Caco-2 (cell line): Measurements from ENCODE around the gene SHLD2. TPM values are rescaled to one million over a fixed set of nuclear protein-coding genes. Genes with fewer than 3 reads are reported as not detected.
A peak's percentile ranks its signal among the peaks of the same experiment; 100 is the strongest.
"Not testable (repeated sequence)": the region's sequence is repeated elsewhere in the genome, so short reads cannot be mapped to it uniquely, and the experiment has no call there.

Experiments used
- BruUV-seq: library from RNA; stranded (reverse); fragments of 400-500 nt; replicated peaks from 2 replicates; lab custom pipeline; 2021; lab: Mats Ljungman, UMichigan
- CTCF ChIA-PET: fragments of 300-600 bp; sonication (Branson Sonifier 250); formaldehyde crosslinking; loops from one replicate; lab custom pipeline; 2022; ENCODE audit warnings: antibody characterized with exemption; lab: Charles Lee
- POLR2A ChIA-PET: fragments of 300-600 bp; sonication (Branson Sonifier 250); formaldehyde crosslinking; loops from one replicate; lab custom pipeline; 2022; ENCODE audit warnings: antibody characterized with exemption; lab: Charles Lee
- DNase-seq, 2 experiments: peaks; one replicate each; pipeline versions ENCODE4 v3.0.0 to v3.0.0-alpha.2; 2020 to 2022
- H3K27me3 ChIP-seq: replicated peaks from 2 replicates; pipeline ENCODE4 v1.6.0; 2011; ENCODE audit warnings: low read length; ENCODE audit not compliant: control insufficient read depth, insufficient read depth
- H3K36me3 ChIP-seq: 2 replicates; pipeline ENCODE4 v1.5.1; 2011; ENCODE audit warnings: low read length; ENCODE audit not compliant: control insufficient read depth, insufficient read depth
- H3K4me1 ChIP-seq: fragments of 250-450 bp; sonication (Bioruptor Pico); 2 replicates; pipeline ENCODE4 v1.5.1; 2020; ENCODE audit warnings: mild to moderate bottlenecking
- H3K4me3 ChIP-seq: 2 replicates; pipeline ENCODE4 v1.5.1; 2011; ENCODE audit warnings: low read depth, mild to moderate bottlenecking, control low read depth, low read length
- H3K9me3 ChIP-seq: fragments of 250-450 bp; sonication (Bioruptor Pico); 2 replicates; pipeline ENCODE4 v1.5.1; 2020; ENCODE audit warnings: mild to moderate bottlenecking, moderate library complexity
- H3K27ac Mint-ChIP-seq: one replicate; pipeline ENCODE4 v1.8.0; 2022; ENCODE audit warnings: mixed read lengths; ENCODE audit not compliant: unreplicated experiment
- H3K27me3 Mint-ChIP-seq: one replicate; pipeline ENCODE4 v1.8.0; 2022; ENCODE audit warnings: mixed read lengths; ENCODE audit not compliant: insufficient read depth, unreplicated experiment
- H3K36me3 Mint-ChIP-seq: one replicate; pipeline ENCODE4 v1.8.0; 2022; ENCODE audit warnings: mild to moderate bottlenecking, mixed read lengths; ENCODE audit not compliant: insufficient read depth, unreplicated experiment
- H3K4me1 Mint-ChIP-seq: one replicate; pipeline ENCODE4 v1.8.0; 2022; ENCODE audit warnings: low read depth, mixed read lengths; ENCODE audit not compliant: unreplicated experiment
- H3K4me3 Mint-ChIP-seq: one replicate; pipeline ENCODE4 v1.8.0; 2022; ENCODE audit warnings: mild to moderate bottlenecking, moderate library complexity, mixed read lengths; ENCODE audit not compliant: unreplicated experiment
- H3K9me3 Mint-ChIP-seq: one replicate; pipeline ENCODE4 v1.8.0; 2022; ENCODE audit warnings: mixed read lengths; ENCODE audit not compliant: unreplicated experiment
- intact Hi-C: fragments of 100-400 bp; cut with micrococcal nuclease; formaldehyde crosslinking; loops from one replicate; pipeline ENCODE4 v1.10.0; 2022; ENCODE audit not compliant: unreplicated experiment
- total RNA-seq: library from RNA; stranded (reverse); gene quantifications from 2 replicates; pipeline ENCODE4 v1.2.3, GENCODE V29; 2022

The SHLD2 gene
- total RNA-seq, 1 experiment from 2014 or later = 51.0 TPM

GRCh38 chr10:87206922-87207321 lies 111.9 kb downstream of the SHLD2 start:
- H3K27ac Mint-ChIP-seq, BruUV-seq, H3K9me3 Mint-ChIP-seq, H3K4me1 ChIP-seq, DNase-seq, H3K4me3 Mint-ChIP-seq, POLR2A ChIA-PET, H3K27me3 Mint-ChIP-seq, CTCF ChIA-PET, H3K4me3 ChIP-seq, intact Hi-C loops, H3K36me3 ChIP-seq, H3K9me3 ChIP-seq, H3K4me1 Mint-ChIP-seq, H3K27me3 ChIP-seq: not testable (repeated sequence)
- peaks cover 11% of the 10 kb centered on the region for H3K36me3 Mint-ChIP-seq

GRCh38 chr10:87210309-87210708 lies 115.3 kb downstream of the SHLD2 start:
- H3K4me1 ChIP-seq, H3K9me3 ChIP-seq, H3K36me3 ChIP-seq, intact Hi-C loops, H3K27ac Mint-ChIP-seq, H3K27me3 ChIP-seq, H3K36me3 Mint-ChIP-seq, BruUV-seq, H3K4me3 ChIP-seq, H3K27me3 Mint-ChIP-seq, H3K4me3 Mint-ChIP-seq, H3K9me3 Mint-ChIP-seq, CTCF ChIA-PET, H3K4me1 Mint-ChIP-seq, DNase-seq: not testable (repeated sequence)
- POLR2A ChIA-PET = interaction anchor here (0.7 kb wide), 1 partner anchor 36 kb away, joined by 3 read pairs; no protein-coding TSS in a partner anchor

- H3K4me3 Mint-ChIP-seq, intact Hi-C loops, H3K27me3 ChIP-seq, H3K9me3 Mint-ChIP-seq, CTCF ChIA-PET, H3K4me1 Mint-ChIP-seq, BruUV-seq, H3K4me1 ChIP-seq, H3K27ac Mint-ChIP-seq, H3K9me3 ChIP-seq, H3K4me3 ChIP-seq, H3K36me3 Mint-ChIP-seq, H3K36me3 ChIP-seq, POLR2A ChIA-PET, H3K27me3 Mint-ChIP-seq: not testable (repeated sequence)
- peak in 1 of 2 experiments; percentile 11 for DNase-seq
Observed at GRCh38 chr10:87211848-87212247, 116.8 kb downstream of the SHLD2 start.

GRCh38 chr10:87213150-87213765 lies 118.3 kb downstream of the SHLD2 start:
- H3K4me3 ChIP-seq, H3K4me3 Mint-ChIP-seq, BruUV-seq, intact Hi-C loops, H3K36me3 Mint-ChIP-seq, H3K27ac Mint-ChIP-seq, H3K4me1 ChIP-seq, H3K27me3 ChIP-seq, H3K9me3 Mint-ChIP-seq, CTCF ChIA-PET, H3K27me3 Mint-ChIP-seq, DNase-seq, H3K4me1 Mint-ChIP-seq, H3K9me3 ChIP-seq, POLR2A ChIA-PET, H3K36me3 ChIP-seq: not testable (repeated sequence)

- not testable (repeated sequence) for H3K9me3 ChIP-seq
Observed at GRCh38 chr10:87213806-87214205, 118.8 kb downstream of the SHLD2 start.

GRCh38 chr10:87216120-87216519 lies 121.1 kb downstream of the SHLD2 start:
- POLR2A ChIA-PET, H3K36me3 ChIP-seq, H3K27me3 ChIP-seq, CTCF ChIA-PET, H3K36me3 Mint-ChIP-seq, H3K27ac Mint-ChIP-seq, H3K4me1 ChIP-seq, DNase-seq, H3K9me3 Mint-ChIP-seq, H3K9me3 ChIP-seq, BruUV-seq, H3K4me3 Mint-ChIP-seq, H3K4me1 Mint-ChIP-seq, H3K27me3 Mint-ChIP-seq, H3K4me3 ChIP-seq, intact Hi-C loops: not testable (repeated sequence)

More at GRCh38 chr10:87213806-87214205, 118.8 kb downstream of the SHLD2 start:
- H3K4me3 ChIP-seq, H3K36me3 ChIP-seq, H3K27me3 Mint-ChIP-seq, H3K27me3 ChIP-seq, H3K4me1 Mint-ChIP-seq, H3K4me3 Mint-ChIP-seq, H3K36me3 Mint-ChIP-seq, H3K9me3 Mint-ChIP-seq, DNase-seq, CTCF ChIA-PET, POLR2A ChIA-PET, BruUV-seq, H3K27ac Mint-ChIP-seq, intact Hi-C loops, H3K4me1 ChIP-seq: not testable (repeated sequence)

- H3K27ac Mint-ChIP-seq = not testable (repeated sequence)
Observed at GRCh38 chr10:87219370-87219769, 124.4 kb downstream of the SHLD2 start.

More at GRCh38 chr10:87219370-87219769, 124.4 kb downstream of the SHLD2 start:
- POLR2A ChIA-PET, H3K4me3 ChIP-seq, H3K27me3 ChIP-seq, H3K9me3 Mint-ChIP-seq, CTCF ChIA-PET, H3K27me3 Mint-ChIP-seq, H3K9me3 ChIP-seq, H3K4me1 Mint-ChIP-seq, H3K4me1 ChIP-seq, H3K4me3 Mint-ChIP-seq, intact Hi-C loops, BruUV-seq, DNase-seq, H3K36me3 ChIP-seq, H3K36me3 Mint-ChIP-seq: not testable (repeated sequence)
